Measurements from ENCODE around the gene SMYD3. TPM values are rescaled to one million over a fixed set of nuclear protein-coding genes. Genes with fewer than 3 reads are reported as not detected.

SMYD3 gene
- total and polyA plus RNA-seq, 2 of the 4 experiments (the other 2 are of a cell fraction), result 26.5 to 37.6 TPM

GRCh38 chr1:246086191-246086590 lies 420.9 kb downstream of the SMYD3 start:
- no peak overlapping the region for H3K18ac ChIP-seq (ENCODE audit: low read depth, low read length)
- TF ChIP-seq RAD21 (IDR thresholded peaks at IDR 0.05; ENCODE audit: low read length) (no peak), FOS (IDR thresholded peaks at IDR 0.05; ENCODE audit: low read depth, low read length) (no peak), RFX5 (IDR thresholded peaks at IDR 0.05; ENCODE audit: low read depth, low read length) (no peak), BHLHE40 (IDR thresholded peaks at IDR 0.05; ENCODE audit: low read depth, low read length) (no peak), POLR2A (IDR thresholded peaks at IDR 0.05; ENCODE audit: low read depth, low read length) (no peak), SMC3 (IDR thresholded peaks at IDR 0.05; ENCODE audit: low read depth, low read length) (no peak), CHD1 (IDR thresholded peaks at IDR 0.05; ENCODE audit: low read depth, low read length) (no peak), MAZ (IDR thresholded peaks at IDR 0.05; ENCODE audit: borderline replicate concordance, low read depth, low read length) (no peak), RCOR1 (IDR thresholded peaks at IDR 0.05; ENCODE audit: insufficient replicate concordance, low read length) (no peak), MXI1 (IDR thresholded peaks at IDR 0.05; ENCODE audit: borderline replicate concordance, low read depth, low read length) (no peak)
- TF ChIP-seq, protein P1, sequence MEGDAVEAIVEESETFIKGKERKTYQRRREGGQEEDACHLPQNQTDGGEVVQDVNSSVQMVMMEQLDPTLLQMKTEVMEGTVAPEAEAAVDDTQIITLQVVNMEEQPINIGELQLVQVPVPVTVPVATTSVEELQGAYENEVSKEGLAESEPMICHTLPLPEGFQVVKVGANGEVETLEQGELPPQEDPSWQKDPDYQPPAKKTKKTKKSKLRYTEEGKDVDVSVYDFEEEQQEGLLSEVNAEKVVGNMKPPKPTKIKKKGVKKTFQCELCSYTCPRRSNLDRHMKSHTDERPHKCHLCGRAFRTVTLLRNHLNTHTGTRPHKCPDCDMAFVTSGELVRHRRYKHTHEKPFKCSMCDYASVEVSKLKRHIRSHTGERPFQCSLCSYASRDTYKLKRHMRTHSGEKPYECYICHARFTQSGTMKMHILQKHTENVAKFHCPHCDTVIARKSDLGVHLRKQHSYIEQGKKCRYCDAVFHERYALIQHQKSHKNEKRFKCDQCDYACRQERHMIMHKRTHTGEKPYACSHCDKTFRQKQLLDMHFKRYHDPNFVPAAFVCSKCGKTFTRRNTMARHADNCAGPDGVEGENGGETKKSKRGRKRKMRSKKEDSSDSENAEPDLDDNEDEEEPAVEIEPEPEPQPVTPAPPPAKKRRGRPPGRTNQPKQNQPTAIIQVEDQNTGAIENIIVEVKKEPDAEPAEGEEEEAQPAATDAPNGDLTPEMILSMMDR (conservative IDR thresholded peaks at IDR 0.05; ENCODE audit: low read depth, low read length), result no peak
- TF ChIP-seq, protein P2, sequence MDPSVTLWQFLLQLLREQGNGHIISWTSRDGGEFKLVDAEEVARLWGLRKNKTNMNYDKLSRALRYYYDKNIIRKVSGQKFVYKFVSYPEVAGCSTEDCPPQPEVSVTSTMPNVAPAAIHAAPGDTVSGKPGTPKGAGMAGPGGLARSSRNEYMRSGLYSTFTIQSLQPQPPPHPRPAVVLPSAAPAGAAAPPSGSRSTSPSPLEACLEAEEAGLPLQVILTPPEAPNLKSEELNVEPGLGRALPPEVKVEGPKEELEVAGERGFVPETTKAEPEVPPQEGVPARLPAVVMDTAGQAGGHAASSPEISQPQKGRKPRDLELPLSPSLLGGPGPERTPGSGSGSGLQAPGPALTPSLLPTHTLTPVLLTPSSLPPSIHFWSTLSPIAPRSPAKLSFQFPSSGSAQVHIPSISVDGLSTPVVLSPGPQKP (IDR thresholded peaks at IDR 0.05; ENCODE audit: borderline replicate concordance, low read depth, low read length), result no peak
- TF ChIP-seq, protein P3, sequence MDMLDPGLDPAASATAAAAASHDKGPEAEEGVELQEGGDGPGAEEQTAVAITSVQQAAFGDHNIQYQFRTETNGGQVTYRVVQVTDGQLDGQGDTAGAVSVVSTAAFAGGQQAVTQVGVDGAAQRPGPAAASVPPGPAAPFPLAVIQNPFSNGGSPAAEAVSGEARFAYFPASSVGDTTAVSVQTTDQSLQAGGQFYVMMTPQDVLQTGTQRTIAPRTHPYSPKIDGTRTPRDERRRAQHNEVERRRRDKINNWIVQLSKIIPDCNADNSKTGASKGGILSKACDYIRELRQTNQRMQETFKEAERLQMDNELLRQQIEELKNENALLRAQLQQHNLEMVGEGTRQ (IDR thresholded peaks at IDR 0.05; ENCODE audit: low read depth, low read length), result no peak
- H2AK9ac ChIP-seq (replicated peaks; ENCODE audit: low read depth, low read length, poor library complexity), result no peak overlapping the region
- DNase-seq (no peak), ATAC-seq (ENCODE audit: low read depth) (no peak)
- H4K20me1 ChIP-seq (ENCODE audit: insufficient read depth, low read length), result no peaks in the 10 kb centered on the region
- no peak overlapping the region for H2BK120ac ChIP-seq (ENCODE audit: low read depth, low read length)
- H4K91ac ChIP-seq (ENCODE audit: insufficient read depth, low read depth, low read length), result no peak overlapping the region
- H3K36me3 ChIP-seq (ENCODE audit: control insufficient read depth, insufficient read depth, low read length), result no peaks in the 10 kb centered on the region
- no peak overlapping the region for H3K4ac ChIP-seq (ENCODE audit: low read depth, low read length)
- ChIA-PET POLR2A (ENCODE audit: unreplicated experiment) (no interaction called here), CTCF (no interaction called here)
- H2BK20ac ChIP-seq (ENCODE audit: low read depth, low read length), result no peak overlapping the region
- no CpG with 5 or more reads among the region's 5 CpGs for WGBS, 2 experiments (ENCODE audit: extremely low coverage in 2 of 2, insufficient read length in 1 of 2)
- H2BK5ac ChIP-seq (ENCODE audit: low read depth, low read length, poor library complexity, severe bottlenecking), result no peak overlapping the region
- H3K4me3 ChIP-seq (ENCODE audit: insufficient read depth, low read depth, low read length), result no peak overlapping the region
- no peak overlapping the region for H2AK5ac ChIP-seq (ENCODE audit: low read depth, low read length)
- dilution Hi-C loops (cut with HindIII; ENCODE audit: low sequenced_read_pairs, unreplicated experiment), result no loop called here
- H3K79me1 ChIP-seq (ENCODE audit: low read depth in 1 of 2, low read length in 2 of 2), result no peaks in the 10 kb centered on the region
- H2BK15ac ChIP-seq (ENCODE audit: low read depth, low read length), result no peak overlapping the region
- no peak overlapping the region for H3K4me2 ChIP-seq (ENCODE audit: low read depth, low read length)
- no peak overlapping the region for H3K14ac ChIP-seq (replicated peaks; ENCODE audit: low read depth, low read length)
- no peak overlapping the region for H2AFZ ChIP-seq (replicated peaks; ENCODE audit: low read length, poor library complexity)
- H3K4me1 ChIP-seq (ENCODE audit: control insufficient read depth, insufficient read depth, low read length), result no peaks in the 10 kb centered on the region
- H3K27ac ChIP-seq (ENCODE audit: insufficient read depth, low read length), result no peak overlapping the region
- no peaks in the 10 kb centered on the region for H3K9me1 ChIP-seq (ENCODE audit: insufficient read depth, low read length)
- peaks cover 3% of the 10 kb centered on the region; the same call in 1 of the 2 replicates for H3K9me3 ChIP-seq (ENCODE audit: control insufficient read depth, insufficient read depth, low read length)
- no peak overlapping the region for H4K8ac ChIP-seq (ENCODE audit: low read depth in 2 of 2, low read length in 2 of 2)
- intact Hi-C loops (cut with micrococcal nuclease), result no loop called here
- no peak overlapping the region for H4K5ac ChIP-seq (ENCODE audit: low read depth, low read length)
- in situ Hi-C loops (cut with MboI; ENCODE audit: low sequenced_read_pairs), result no loop called here
- H3K56ac ChIP-seq (ENCODE audit: extremely low read depth, insufficient read depth, low read length), result no peak overlapping the region
- H3K9ac ChIP-seq (ENCODE audit: low read depth, low read length), result no peak overlapping the region
- H3K23ac ChIP-seq (ENCODE audit: low read depth, low read length), result no peak overlapping the region
- BruUV-seq (replicated peaks), result no TSS peak
- H3K27me3 ChIP-seq (ENCODE audit: control insufficient read depth, insufficient read depth, low read length), result no peaks in the 10 kb centered on the region
